ENCODE results near the gene VWA1.

VWA1 gene

GRCh38 chr1:1490633-1491230 is 55.2 kb downstream of the VWA1 start:
- DNase-seq = no peak

- DNase-seq = no peak
Observed at GRCh38 chr1:1491601-1492000, 56.1 kb downstream of the VWA1 start.

All from DMS153 (cell line).